Neuronal stem cell (in vitro differentiated cells): ENCODE measurements around the gene PHACTR3.

Source experiments
- DNase-seq: peaks from one replicate; pipeline ENCODE4 v3.0.0-alpha.2; 2013; ENCODE audit warnings: low spot score
- H2AFZ ChIP-seq: one replicate; pipeline ENCODE4 v1.6.1; 2013; ENCODE audit warnings: mild to moderate bottlenecking, low read length, inconsistent platforms
- H2AK5ac ChIP-seq: 2 replicates; pipeline ENCODE4 v1.6.1; 2013; ENCODE audit warnings: low read depth, mild to moderate bottlenecking, inconsistent platforms, low read length, moderate library complexity, mixed read lengths
- H2BK120ac ChIP-seq: 2 replicates; pipeline ENCODE4 v1.6.1; 2013; ENCODE audit warnings: low read depth, mild to moderate bottlenecking, inconsistent platforms, low read length, moderate library complexity, mixed read lengths
- H2BK12ac ChIP-seq: one replicate; pipeline ENCODE4 v1.6.1; 2013; ENCODE audit warnings: low read length, inconsistent platforms
- H2BK15ac ChIP-seq: 2 replicates; pipeline ENCODE4 v1.6.1; 2013; ENCODE audit warnings: mild to moderate bottlenecking, low read length, inconsistent platforms, mixed read lengths
- H2BK5ac ChIP-seq: one replicate; pipeline ENCODE4 v1.6.1; 2013; ENCODE audit warnings: inconsistent platforms, mild to moderate bottlenecking, low read length, moderate library complexity
- H3K14ac ChIP-seq: one replicate; pipeline ENCODE4 v1.6.1; 2013; ENCODE audit warnings: low read length, inconsistent platforms
- H3K18ac ChIP-seq: 2 replicates; pipeline ENCODE4 v1.6.1; 2013; ENCODE audit warnings: low read length, inconsistent platforms
- H3K23ac ChIP-seq: 2 replicates; pipeline ENCODE4 v1.6.1; 2013; ENCODE audit warnings: low read depth, mild to moderate bottlenecking, mixed read lengths, low read length, inconsistent platforms; ENCODE audit not compliant: poor library complexity
- H3K27ac ChIP-seq: replicated peaks from 3 replicates; pipeline ENCODE4 v1.5.1; 2013; ENCODE audit warnings: low read length, inconsistent platforms
- H3K27me3 ChIP-seq, 3 experiments: 2 replicates each; pipeline ENCODE4 v1.6.1; 2013; ENCODE audit warnings: low read length in 3 of 3, mild to moderate bottlenecking in 2 of 3, inconsistent platforms in 1 of 3, low read depth in 1 of 3, mixed read lengths in 1 of 3, moderate library complexity in 1 of 3; ENCODE audit not compliant: control insufficient read depth in 3 of 3, insufficient read depth in 3 of 3
- H3K36me3 ChIP-seq, 2 donors: replicated peaks in 1 of 2; 2 replicates each; pipeline ENCODE4 v1.6.1; 2013; ENCODE audit warnings: low read length in 2 of 2; ENCODE audit not compliant: control insufficient read depth in 2 of 2, insufficient read depth in 2 of 2
- H3K4ac ChIP-seq: 2 replicates; pipeline ENCODE4 v1.6.1; 2013; ENCODE audit warnings: inconsistent platforms, mild to moderate bottlenecking, low read length, moderate library complexity
- H3K4me1 ChIP-seq, 2 donors: 1 replicate in 1 of 2; 2 replicates in 1 of 2; pipeline ENCODE4 v1.6.1; 2013; ENCODE audit warnings: low read length in 2 of 2, low read depth in 1 of 2; ENCODE audit not compliant: control insufficient read depth in 2 of 2, insufficient read depth in 1 of 2
- H3K4me2 ChIP-seq: one replicate; pipeline ENCODE4 v1.6.1; 2013; ENCODE audit warnings: mild to moderate bottlenecking, low read length, inconsistent platforms; ENCODE audit not compliant: insufficient read depth, poor library complexity, severe bottlenecking
- H3K4me3 ChIP-seq, 2 donors: 2 replicates each; pipeline ENCODE4 v1.5.1; 2013; ENCODE audit warnings: low read length in 2 of 2, mild to moderate bottlenecking in 2 of 2, inconsistent platforms in 1 of 2, moderate library complexity in 1 of 2
- H3K79me1 ChIP-seq: one replicate; pipeline ENCODE4 v1.6.1; 2013; ENCODE audit warnings: low read depth, mild to moderate bottlenecking, inconsistent platforms, low read length, moderate library complexity
- H3K9ac ChIP-seq: one replicate; pipeline ENCODE4 v1.6.1; 2013; ENCODE audit warnings: mild to moderate bottlenecking, low read depth, low read length, inconsistent platforms; ENCODE audit not compliant: poor library complexity
- H3K9me3 ChIP-seq, 2 donors: replicated peaks in 1 of 2; 2 replicates each; pipeline versions ENCODE3 to v1.6.1; 2013; ENCODE audit warnings: low read length in 2 of 2, mild to moderate bottlenecking in 2 of 2, inconsistent platforms in 1 of 2, low read depth in 1 of 2, mixed read lengths in 1 of 2, moderate library complexity in 1 of 2; ENCODE audit not compliant: control insufficient read depth in 2 of 2, insufficient read depth in 1 of 2
- H4K8ac ChIP-seq: one replicate; pipeline ENCODE4 v1.6.1; 2013; ENCODE audit warnings: low read depth, mild to moderate bottlenecking, inconsistent platforms, low read length, moderate library complexity
- H4K91ac ChIP-seq: one replicate; pipeline ENCODE4 v1.6.1; 2013; ENCODE audit warnings: low read length, low read depth, mild to moderate bottlenecking, inconsistent platforms; ENCODE audit not compliant: poor library complexity
- WGBS, 2 donors: extraction: QIAGEN DNeasy Blood & Tissue Kit; methylation state at CpG; one replicate each; pipeline ENCODE4 v1.1.7; 2013; ENCODE audit warnings: missing lambda C conversion rate in 2 of 2, mixed read lengths in 1 of 2; ENCODE audit not compliant: insufficient read length in 2 of 2, insufficient replicate concordance in 1 of 2; ENCODE audit errors: extremely low coverage in 2 of 2; 5-methylcytosine and 5-hydroxymethylcytosine counted together

The PHACTR3 gene

DNA sequence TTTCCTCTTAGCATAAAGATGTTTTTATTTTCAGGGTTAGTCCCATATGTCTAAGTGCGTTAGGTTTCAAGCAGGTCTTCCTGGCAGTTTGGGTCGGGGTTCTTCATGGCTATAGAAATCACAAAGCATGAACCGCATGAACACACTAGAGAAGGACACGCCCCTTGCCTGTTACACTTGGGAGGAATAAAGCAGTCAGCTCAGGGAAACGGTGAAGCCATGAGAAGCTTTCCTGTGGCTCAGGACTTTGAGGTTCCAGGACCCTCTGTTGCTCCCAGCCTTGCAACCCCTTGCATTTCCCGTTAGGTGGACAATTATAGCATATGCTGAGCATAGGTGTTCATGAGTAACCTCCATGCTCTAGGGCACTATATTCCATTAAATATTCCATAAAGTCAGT lies 232.4 kb downstream of the PHACTR3 start:
- Histone ChIP-seq H3K9me3 (no peaks in the 10 kb centered on the region), H3K4me3 (no peak overlapping the region), H2AFZ (no peak overlapping the region), H3K18ac (no peak overlapping the region), H2AK5ac (no peak overlapping the region), H3K79me1 (no peaks in the 10 kb centered on the region), H3K9ac (no peak overlapping the region), H3K36me3 (no peaks in the 10 kb centered on the region), H2BK15ac (no peak overlapping the region), H3K4me1 (peaks cover 0 to 10% of the 10 kb centered on the region in 2 donors), H3K4ac (no peak overlapping the region), H3K14ac (no peak overlapping the region), H3K27me3 (peaks cover 0 to 49% (median 2%) of the 10 kb centered on the region in 3 experiments), H4K8ac (no peak overlapping the region), H3K4me2 (no peak overlapping the region), H2BK5ac (no peak overlapping the region), H2BK120ac (no peak overlapping the region), H3K27ac (no peak overlapping the region), H3K23ac (no peak overlapping the region), H2BK12ac (no peak overlapping the region), H4K91ac (no peak overlapping the region)
- no peak for DNase-seq
- WGBS, 2 donors = no CpG with 5 or more reads among the region's 6 CpGs

DNA sequence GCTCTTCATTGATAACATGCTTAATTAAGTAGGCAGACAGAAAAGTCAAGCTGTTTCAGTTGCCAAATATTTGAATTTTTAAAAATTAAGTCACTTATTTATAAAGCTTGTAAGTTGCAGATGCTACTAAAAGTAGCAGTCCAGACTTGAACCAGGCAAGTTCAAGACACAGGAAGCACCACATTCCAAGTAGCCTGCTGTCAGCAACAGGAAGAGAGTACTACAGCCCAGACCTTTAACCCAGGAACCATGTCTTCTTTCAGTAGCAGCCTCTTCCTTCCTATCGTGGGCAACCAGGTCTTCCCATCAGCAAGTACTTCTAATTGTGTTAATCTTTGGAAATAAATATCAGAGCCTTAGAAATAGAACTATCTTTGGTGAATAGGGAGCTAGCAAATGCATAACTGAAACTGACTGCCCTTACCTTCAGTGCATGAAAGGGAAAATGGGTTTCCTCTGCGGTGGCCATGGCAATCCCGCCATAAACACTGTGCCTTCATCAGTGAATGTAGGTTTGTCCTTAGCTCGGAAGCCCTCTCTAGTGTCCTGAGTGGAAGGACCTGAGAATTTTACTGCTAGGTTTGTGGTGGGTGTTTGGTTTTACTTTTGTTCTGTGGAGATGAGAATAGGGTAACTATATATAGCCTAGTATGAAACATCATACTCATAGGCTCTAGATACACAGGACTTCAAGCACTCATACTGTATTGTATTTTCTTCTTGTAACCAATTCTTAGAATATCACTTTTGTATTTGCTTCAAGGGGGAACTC lies 233.5 kb downstream of the PHACTR3 start:
- Histone ChIP-seq H2BK120ac (no peak overlapping the region), H4K8ac (no peak overlapping the region), H3K9me3 (no peaks in the 10 kb centered on the region), H3K27ac (no peak overlapping the region), H2BK5ac (no peak overlapping the region), H3K4me3 (no peak overlapping the region), H3K14ac (no peak overlapping the region), H2BK15ac (no peak overlapping the region), H3K79me1 (no peaks in the 10 kb centered on the region), H2BK12ac (no peak overlapping the region), H4K91ac (no peak overlapping the region), H3K27me3 (peaks cover 0 to 47% (median 2%) of the 10 kb centered on the region in 3 experiments), H3K9ac (no peak overlapping the region), H3K23ac (no peak overlapping the region), H3K4me2 (no peak overlapping the region), H3K4me1 (peaks cover 0 to 8% of the 10 kb centered on the region in 2 donors), H3K18ac (no peak overlapping the region), H2AK5ac (no peak overlapping the region), H3K36me3 (no peaks in the 10 kb centered on the region), H2AFZ (no peak overlapping the region), H3K4ac (no peak overlapping the region)
- DNase-seq = no peak
- WGBS, 2 donors = no CpG with 5 or more reads among the region's 4 CpGs

DNA sequence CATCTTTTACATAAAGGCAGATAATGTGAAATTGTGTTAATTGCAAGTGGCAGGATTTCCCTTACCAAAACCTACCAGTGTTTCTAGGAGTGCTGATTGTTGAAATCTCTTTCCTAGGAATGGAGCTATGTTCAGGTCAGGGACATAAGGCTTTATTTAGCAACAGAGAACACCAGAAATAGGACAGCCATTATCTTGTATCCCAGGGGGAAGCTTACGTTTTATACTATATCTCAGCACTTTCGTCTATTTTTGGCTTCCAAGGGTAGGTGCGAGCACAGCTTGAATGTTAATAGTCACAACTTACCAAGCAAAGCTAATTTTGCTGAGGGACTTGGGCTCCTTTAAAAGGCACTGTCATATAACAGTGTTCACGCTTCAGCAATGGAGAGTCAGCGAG lies 235.1 kb downstream of the PHACTR3 start:
- no peak overlapping the region for H3K23ac ChIP-seq
- H2BK12ac ChIP-seq = no peak overlapping the region
- DNase-seq = no peak
- H3K4me1 ChIP-seq = peaks cover 0 to 8% of the 10 kb centered on the region in 2 donors
- H3K18ac ChIP-seq = no peak overlapping the region
- WGBS, 2 donors = no CpG with 5 or more reads among the region's 5 CpGs
- no peak overlapping the region for H3K27ac ChIP-seq
- no peak overlapping the region for H4K91ac ChIP-seq
- H3K79me1 ChIP-seq = no peaks in the 10 kb centered on the region
- H4K8ac ChIP-seq = no peak overlapping the region
- H3K36me3 ChIP-seq = no peaks in the 10 kb centered on the region
- H3K9ac ChIP-seq = no peak overlapping the region
- no peak overlapping the region for H2BK5ac ChIP-seq
- no peak overlapping the region for H3K4me2 ChIP-seq
- H2BK15ac ChIP-seq = no peak overlapping the region
- no peak overlapping the region for H2BK120ac ChIP-seq
- no peak overlapping the region for H2AFZ ChIP-seq
- H3K4ac ChIP-seq = no peak overlapping the region
- H3K27me3 ChIP-seq = peaks cover 0 to 41% (median 2%) of the 10 kb centered on the region in 3 experiments
- H3K4me3 ChIP-seq = no peak overlapping the region
- no peaks in the 10 kb centered on the region for H3K9me3 ChIP-seq
- no peak overlapping the region for H2AK5ac ChIP-seq
- H3K14ac ChIP-seq = no peak overlapping the region

DNA sequence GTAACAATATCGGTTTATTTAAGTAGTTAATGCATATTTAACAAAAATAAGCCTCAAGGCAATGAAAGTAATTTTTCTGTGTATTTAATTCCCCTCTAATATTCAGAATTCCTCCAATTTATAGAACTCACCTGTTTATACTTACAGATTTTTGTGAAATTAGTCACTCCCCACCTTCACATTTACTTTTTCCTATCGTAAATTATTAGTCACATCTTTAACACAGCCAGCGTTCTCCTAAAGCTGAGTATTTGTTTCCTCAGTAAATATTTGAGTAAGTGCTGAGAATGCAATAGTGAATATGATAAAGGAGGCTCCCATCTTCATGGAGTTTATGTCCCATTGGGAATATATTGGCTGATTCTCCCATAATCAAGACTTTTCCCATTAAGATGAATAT lies 241.1 kb downstream of the PHACTR3 start:
- peaks cover 0 to 5% (median 0%) of the 10 kb centered on the region in 3 experiments for H3K27me3 ChIP-seq
- no peak overlapping the region for H3K27ac ChIP-seq

More for the DNA sequence above, 241.1 kb downstream of the PHACTR3 start:
- no peak for DNase-seq
- Histone ChIP-seq H3K4me1 (no peaks in the 10 kb centered on the region), H3K4ac (no peak overlapping the region), H3K9me3 (no peaks in the 10 kb centered on the region), H2AFZ (no peak overlapping the region), H3K36me3 (no peaks in the 10 kb centered on the region), H3K18ac (no peak overlapping the region), H2BK5ac (no peak overlapping the region), H2AK5ac (no peak overlapping the region), H2BK120ac (no peak overlapping the region), H4K8ac (no peak overlapping the region), H3K9ac (no peak overlapping the region), H2BK12ac (no peak overlapping the region), H3K79me1 (no peaks in the 10 kb centered on the region), H2BK15ac (no peak overlapping the region), H3K23ac (no peak overlapping the region), H3K4me2 (no peak overlapping the region), H3K4me3 (no peak overlapping the region), H4K91ac (no peak overlapping the region), H3K14ac (no peak overlapping the region)
- WGBS, 2 donors = no CpG with 5 or more reads among the region's 3 CpGs
